Bronchial epithelial cell (primary cell): ENCODE data around the gene ARHGEF33. TPM values are rescaled to one million over a fixed set of nuclear protein-coding genes. Genes with fewer than 3 reads are reported as not detected.

Experiments used
- DNase-seq: peaks from one replicate; pipeline ENCODE4 v3.0.0-alpha.2; 2010; ENCODE audit warnings: low read depth
- FAIRE-seq: peaks from 2 replicates; lab custom pipeline; 2011; peaks lifted over from hg19 to GRCh38; lab: Jason Lieb, UNC
- H3K27me3 ChIP-seq: 2 replicates; pipeline ENCODE4 v1.5.1; 2011; ENCODE audit warnings: low read length; ENCODE audit not compliant: control insufficient read depth, insufficient read depth
- H3K36me3 ChIP-seq: 2 replicates; pipeline ENCODE4 v1.5.1; 2011; ENCODE audit warnings: low read length; ENCODE audit not compliant: control insufficient read depth, insufficient read depth
- H3K4me3 ChIP-seq: 2 replicates; pipeline ENCODE4 v1.5.1; 2011; ENCODE audit warnings: mild to moderate bottlenecking, low read depth, low read length, control low read depth
- CTCF ChIP-seq: IDR thresholded peaks from 2 replicates; pipeline ENCODE4 v1.5.1; 2011; ENCODE audit warnings: mild to moderate bottlenecking, moderate library complexity, low read length, control low read depth, inconsistent platforms; ENCODE audit not compliant: insufficient read depth, severe bottlenecking
- total RNA-seq: library from RNA; depleted of rRNA; stranded (reverse); fragments of >200 nt; gene quantifications from 2 replicates; pipeline ENCODE4 v1.2.1, GENCODE V29; 2014

Gene ARHGEF33
- total RNA-seq: 0.26 and 0.38 TPM in 2 replicates

DNA sequence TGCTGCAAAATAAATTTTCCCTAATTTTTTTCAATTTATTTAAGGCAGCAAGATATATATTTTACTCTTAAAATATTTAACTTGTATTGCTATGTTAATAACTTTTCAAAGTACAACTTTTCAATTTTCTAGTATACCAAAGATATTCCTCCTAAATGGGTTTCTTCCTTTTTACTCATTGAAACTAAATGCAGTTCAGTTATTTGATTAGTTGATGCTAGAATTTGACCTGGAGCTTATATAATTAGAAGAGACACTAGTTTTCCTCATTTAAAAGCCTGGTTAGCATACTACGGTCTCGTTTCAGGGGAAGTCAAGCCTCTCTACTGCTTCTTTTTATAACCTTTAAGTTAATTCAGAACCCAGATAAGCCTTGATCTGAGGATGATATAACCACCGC lies at the start of gene ARHGEF33:
Gene ARHGEF33 (plus strand): TSS at position 301 of the 400 bp plus-strand sequence. CDS start 29,573 bp downstream, outside the sequence.
- H3K36me3 ChIP-seq: no peaks in the 10 kb centered on the region
- no peak for TF ChIP-seq CTCF
- DNase-seq: no peak
- no peak for FAIRE-seq
- no peaks in the 10 kb centered on the region for H3K27me3 ChIP-seq
- no peak within 1 kb of the TSS for H3K4me3 ChIP-seq

DNA sequence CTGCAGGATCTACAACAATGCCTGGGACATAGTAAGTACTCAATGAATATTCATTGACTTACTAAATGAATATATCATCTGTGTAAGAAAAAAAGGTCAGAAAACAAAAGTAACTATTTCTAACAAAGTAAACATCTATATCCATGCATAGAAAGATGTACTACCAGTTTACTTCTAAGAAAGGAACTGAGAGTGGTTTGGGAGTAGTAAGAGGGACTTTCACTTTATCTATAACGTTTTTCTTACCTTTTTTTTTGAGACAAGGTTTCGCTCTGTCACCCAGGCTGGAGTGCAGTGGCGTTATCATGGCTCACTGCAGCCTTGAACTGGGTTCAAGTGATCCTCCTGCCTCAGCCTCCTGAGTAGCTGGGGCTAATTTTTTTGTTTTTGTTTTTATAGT lies 39.6 kb upstream of the ARHGEF33 start:
- FAIRE-seq (no peak), DNase-seq (no peak)
- Histone ChIP-seq H3K4me3 (no peak overlapping the region), H3K27me3 (no peaks in the 10 kb centered on the region), H3K36me3 (peaks cover 7% of the 10 kb centered on the region)
- no peak for TF ChIP-seq CTCF

GRCh38 chr2:38856165-38856564 lies 33.5 kb upstream of the ARHGEF33 start:
- no peak for TF ChIP-seq CTCF
- DNase-seq (peak; percentile 71), FAIRE-seq (no peak)
- Histone ChIP-seq H3K4me3 (no peak overlapping the region), H3K27me3 (no peaks in the 10 kb centered on the region), H3K36me3 (peaks cover 8% of the 10 kb centered on the region)

GRCh38 chr2:38862476-38862875 lies 27.2 kb upstream of the ARHGEF33 start:
- no peak for TF ChIP-seq CTCF
- H3K36me3 ChIP-seq: peaks cover 3% of the 10 kb centered on the region
- DNase-seq (no peak), FAIRE-seq (no peak)
- H3K4me3 ChIP-seq: no peak overlapping the region
- H3K27me3 ChIP-seq: no peaks in the 10 kb centered on the region

DNA sequence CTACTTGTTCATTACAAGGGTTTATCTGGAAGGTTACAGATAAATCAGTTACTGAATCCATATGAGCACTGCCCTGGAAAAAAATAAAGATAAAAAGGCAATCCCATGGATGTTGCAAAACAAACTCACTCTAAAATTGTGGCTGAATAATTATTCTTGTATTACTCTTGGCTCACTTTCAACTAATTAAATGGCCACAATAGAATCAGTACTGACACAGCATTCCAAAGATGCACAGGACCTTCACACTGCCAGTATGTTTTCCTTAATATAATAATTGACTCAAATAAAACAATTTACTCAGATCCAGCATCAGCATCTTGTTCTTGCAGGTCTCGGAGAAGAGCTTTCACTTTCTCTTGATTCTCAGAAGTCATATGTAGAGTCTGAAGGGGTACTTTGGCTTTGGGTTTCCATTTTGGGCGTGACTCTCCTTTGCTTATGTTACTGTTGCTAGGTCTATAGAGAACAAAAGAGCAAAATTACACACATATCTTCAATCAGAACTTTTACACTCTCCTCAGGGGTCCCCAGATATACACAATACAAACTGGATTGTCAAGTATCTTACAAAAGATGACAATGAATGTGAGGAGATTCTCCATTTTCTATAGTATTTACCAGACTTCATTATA lies 26.5 kb upstream of the ARHGEF33 start:
- FAIRE-seq (no peak), DNase-seq (no peak)
- Histone ChIP-seq H3K4me3 (no peak overlapping the region), H3K36me3 (peaks cover 3% of the 10 kb centered on the region), H3K27me3 (no peaks in the 10 kb centered on the region)
- no peak for TF ChIP-seq CTCF
